A549 treated with ZK216348 at 1 μM for 4 hours (cell line): ENCODE results near the gene OR52I1. TPM values are rescaled to one million over a fixed set of nuclear protein-coding genes. Genes with fewer than 3 reads are reported as not detected.

ENCODE experiments used
- total RNA-seq: library from RNA; stranded (reverse); fragments of 200-300 nt; extraction: Qiagen RNA extraction; gene quantifications from 5 replicates; pipeline ENCODE4 v1.2.3, GENCODE V29; 2022; ENCODE audit warnings: low read depth

The OR52I1 gene
- total RNA-seq = not detected in 5 replicates

DNA sequence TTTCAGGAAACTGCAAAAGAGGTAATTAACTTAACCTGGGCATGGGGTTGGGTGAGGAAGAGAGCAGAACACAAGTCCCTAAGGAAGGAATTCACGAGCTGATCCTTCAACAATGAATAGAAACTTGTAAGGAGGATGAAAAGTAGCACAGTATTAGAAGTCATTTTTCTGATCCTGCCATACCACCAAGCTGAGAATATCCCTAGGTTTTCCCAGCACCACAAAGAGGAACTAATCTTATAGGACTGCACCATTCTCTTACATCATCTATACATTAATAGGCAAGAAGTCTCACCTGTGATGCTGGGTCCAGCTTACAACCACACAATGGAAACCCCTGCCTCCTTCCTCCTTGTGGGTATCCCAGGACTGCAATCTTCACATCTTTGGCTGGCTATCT is at the start of gene OR52I1:
Gene OR52I1, plus strand, starts transcription at position 301 of the 400 bp plus-strand sequence. Its CDS starts 0 bp downstream, at position 301.

GRCh38 chr11:4544891-4545290 is 48.9 kb upstream of the OR52I1 start, which contains the start of gene OR52M1:
OR52M1 (plus strand) TSS chr11:4545191; CDS start chr11:4545191, 0 bp downstream.

DNA sequence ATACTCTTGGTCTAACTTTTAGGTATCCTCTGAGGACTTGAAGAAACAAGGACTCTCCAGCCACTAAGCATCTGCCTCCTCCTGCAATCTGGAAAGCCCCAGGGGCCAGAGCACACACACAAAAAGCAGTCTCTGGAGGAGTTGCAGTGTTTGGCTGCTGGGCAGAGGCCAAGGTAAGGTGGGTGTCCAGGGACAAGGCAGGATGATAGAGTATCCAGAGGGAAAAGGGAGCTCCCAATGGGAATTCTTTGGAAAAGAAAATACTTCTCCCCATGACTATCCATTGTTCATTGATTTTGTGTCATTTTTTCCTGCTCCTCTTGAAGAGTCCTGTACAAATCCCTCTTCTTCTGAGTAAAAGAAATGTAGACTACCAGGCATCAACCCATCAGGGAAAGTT is 12.4 kb upstream of the OR52I1 start, which contains the start of gene OR52I2:
Gene OR52I2, plus strand, starts transcription at position 301 of the 400 bp plus-strand sequence.

DNA sequence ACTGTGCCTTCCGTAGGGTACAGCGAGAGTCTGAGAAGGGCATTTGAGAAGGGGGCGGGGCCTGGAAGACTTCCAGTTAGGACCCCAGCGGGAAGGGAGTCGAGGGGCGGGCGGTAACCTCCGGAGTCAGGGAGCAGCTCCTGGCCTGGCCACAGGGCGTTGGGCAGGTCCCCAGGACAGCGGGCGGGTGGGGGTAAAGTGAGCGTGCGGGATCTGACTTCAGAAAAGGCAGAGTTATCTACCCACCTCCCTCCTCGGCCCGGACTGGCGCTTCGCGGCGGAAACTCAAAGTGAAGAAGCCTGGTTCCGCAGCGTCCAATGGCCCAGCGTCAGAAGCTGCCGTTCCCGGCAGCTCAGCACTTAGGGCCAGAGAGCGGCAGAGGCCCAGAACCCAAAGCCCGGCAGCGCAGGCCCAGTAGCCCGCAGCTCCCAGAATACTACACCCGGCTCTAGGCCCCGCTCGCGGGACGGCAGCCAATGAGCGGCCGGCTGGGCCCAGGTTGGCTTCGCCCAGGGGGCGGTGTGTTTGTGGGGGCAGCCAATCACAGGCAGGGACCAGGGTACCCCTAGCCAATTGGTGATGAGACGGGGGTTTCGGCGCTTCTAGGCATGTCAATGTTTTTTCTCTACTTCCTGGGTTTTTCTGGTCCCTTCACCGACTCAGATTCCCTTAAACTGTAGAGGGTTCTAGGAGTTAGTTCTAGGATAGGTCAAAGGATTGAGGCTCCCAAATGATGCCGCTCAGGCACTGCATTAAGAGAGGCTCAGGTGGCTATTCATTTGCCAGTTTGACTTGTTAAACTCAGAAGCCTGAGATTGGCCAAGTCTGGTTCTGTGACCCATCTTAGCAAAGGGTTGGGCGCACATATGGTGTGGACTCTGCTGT is 14.2 kb downstream of the OR52I1 start, which contains the start of gene TRIM68:
Gene TRIM68, minus strand, starts transcription at position 451 of the 886 bp plus-strand sequence. CDS start 2,727 bp downstream, outside the sequence.

DNA sequence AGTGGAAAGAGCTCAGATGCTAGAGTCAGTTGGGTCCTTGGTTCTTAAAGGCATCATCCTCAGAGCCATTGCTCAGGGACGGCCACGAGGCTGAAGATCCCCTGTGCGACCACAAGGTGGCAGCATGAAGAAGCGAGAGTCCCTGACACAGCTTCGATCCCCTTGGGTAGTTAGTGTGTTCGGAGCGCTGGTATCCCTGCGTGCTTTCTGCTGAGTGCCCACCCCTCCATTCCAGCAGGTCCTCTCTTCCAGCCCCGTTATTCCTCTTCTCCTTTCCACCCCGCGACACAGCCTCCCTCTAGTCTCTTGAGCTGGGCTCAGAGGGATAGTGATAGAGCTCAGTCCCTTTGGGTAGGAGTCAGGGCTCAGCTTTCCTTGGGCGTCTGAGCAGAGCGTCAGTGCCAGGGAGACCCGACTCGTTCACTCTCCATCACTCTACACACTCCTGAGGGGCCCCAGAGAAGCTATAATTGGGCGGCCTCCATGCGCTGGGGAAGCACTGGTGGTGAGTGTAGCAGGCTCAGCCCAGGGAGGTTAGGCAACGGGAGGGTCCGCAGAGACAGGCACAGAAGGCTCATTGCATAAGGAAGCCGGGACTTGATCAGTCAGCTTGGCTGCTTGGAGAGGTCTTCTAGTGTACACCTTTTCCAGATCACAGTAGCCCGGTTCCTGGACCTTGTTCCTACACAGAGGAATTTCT is 43.3 kb downstream of the OR52I1 start, which contains the start of gene OR51D1:
Gene OR51D1, plus strand, starts transcription at position 516 of the 700 bp plus-strand sequence. CDS start 2,314 bp downstream, outside the sequence.

DNA sequence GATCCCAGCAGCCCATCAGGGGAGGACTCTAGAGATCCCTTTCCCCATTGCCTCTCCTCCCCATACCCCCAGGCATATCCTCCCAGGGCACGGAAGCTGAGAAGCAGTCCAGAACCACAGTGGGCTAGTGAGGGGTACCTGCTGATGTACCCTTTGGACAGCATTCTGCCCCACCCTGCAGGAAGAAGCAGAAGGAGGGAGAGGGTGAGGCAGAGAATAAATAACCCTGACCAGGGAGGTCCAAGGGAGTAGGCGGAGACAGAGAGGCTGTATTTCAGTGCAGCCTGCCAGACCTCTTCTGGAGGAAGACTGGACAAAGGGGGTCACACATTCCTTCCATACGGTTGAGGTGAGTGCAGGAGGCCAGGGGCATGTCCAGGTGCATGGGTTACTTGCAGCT is 49.8 kb downstream of the OR52I1 start, which contains the start of gene OR51E1:
Gene OR51E1, plus strand, starts transcription at position 301 of the 400 bp plus-strand sequence. CDS start 8,545 bp downstream, outside the sequence.

Other genes with a start within 250 kb of the OR52I1 start
- gene OR52B4, start 225.7 kb upstream of the OR52I1 start, total RNA-seq = not detected in 5 replicates
- 20.5 to 26.1 TPM (median 23.1 TPM) in 5 replicates for gene TRIM21, start 200.3 kb upstream of the OR52I1 start, total RNA-seq
- gene OR52K2, start 144.7 kb upstream of the OR52I1 start, total RNA-seq = not detected in 5 replicates
- gene OR52K1, start 111.4 kb upstream of the OR52I1 start, total RNA-seq = not detected in 5 replicates
- gene OR52M1, start 48.8 kb upstream of the OR52I1 start, total RNA-seq = not detected in 5 replicates
- not detected in 5 replicates for gene OR52I2, start 12.3 kb upstream of the OR52I1 start, total RNA-seq
- gene TRIM68, start 14.2 kb downstream of the OR52I1 start, total RNA-seq = 8.2 to 10.8 TPM (median 9.7 TPM) in 5 replicates
- gene OR51D1, start 43.4 kb downstream of the OR52I1 start, total RNA-seq = not detected in 5 replicates
- not detected in 5 replicates for gene OR51E1, start 49.9 kb downstream of the OR52I1 start, total RNA-seq
- not detected in 5 replicates for gene OR51E2, start 103.8 kb downstream of the OR52I1 start, total RNA-seq
- gene MMP26, start 110.7 kb downstream of the OR52I1 start, total RNA-seq = not detected in 5 replicates
- not detected in 5 replicates for gene OR51F1, start 175.9 kb downstream of the OR52I1 start, total RNA-seq
- gene OR52R1, start 210.3 kb downstream of the OR52I1 start, total RNA-seq = not detected in 5 replicates
- gene OR51F2, start 227.3 kb downstream of the OR52I1 start, total RNA-seq = not detected in 5 replicates